K562 (cell line): ENCODE data around the gene ZNF778.

Experiments
- EP300 ChIP-seq: IDR thresholded peaks from 2 replicates; pipeline ENCODE4 v1.6.1; 2012; ENCODE audit warnings: low read length, improper control_type of control experiment
- FOXK2 ChIP-seq, 2 experiments: fragments of 450-650 bp; IDR thresholded peaks in 1 of 2; conservative IDR thresholded peaks in 1 of 2; 2 replicates each; pipeline ENCODE4 v1.6.1; 2016; ENCODE audit warnings: low read depth in 2 of 2, mild to moderate bottlenecking in 1 of 2
- FOXM1 ChIP-seq, 2 experiments: fragments of 450-650 bp in 1 of 2; sonication (generic) in 1 of 2; formaldehyde crosslinking in 1 of 2; IDR thresholded peaks; 2 replicates each; pipeline versions ENCODE4 v1.6.1 to v1.9.0; 2017 to 2022; ENCODE audit warnings: low read depth in 2 of 2, mild to moderate bottlenecking in 2 of 2, missing genetic modification reagents in 1 of 2, moderate library complexity in 1 of 2
- GABPB1 ChIP-seq: sonication (generic); formaldehyde crosslinking; IDR thresholded peaks from 2 replicates; pipeline ENCODE4 v1.8.0; 2022; ENCODE audit warnings: mild to moderate bottlenecking, missing genetic modification reagents
- HIVEP1 ChIP-seq: fragments of 250-450 bp; sonication (Bioruptor Pico); IDR thresholded peaks from 2 replicates; pipeline ENCODE4 v1.4.0; 2020; ENCODE audit warnings: mild to moderate bottlenecking
- PRDM10 ChIP-seq: fragments of 450-650 bp; IDR thresholded peaks from 2 replicates; pipeline ENCODE4 v1.6.1; 2018; ENCODE audit not compliant: partially characterized antibody
- ZSCAN29 ChIP-seq: fragments of 450-650 bp; IDR thresholded peaks from 2 replicates; pipeline ENCODE4 v1.6.1; 2017
- TF ChIP-seq, protein P1 (sequence below): sonication (generic); formaldehyde crosslinking; IDR thresholded peaks from 2 replicates; pipeline ENCODE4 v1.8.0; 2023; ENCODE audit warnings: mild to moderate bottlenecking, missing genetic modification reagents

GRCh38 chr16:89200850-89201411, 16.6 kb upstream of the ZNF778 start:
- TF ChIP-seq, protein P1, sequence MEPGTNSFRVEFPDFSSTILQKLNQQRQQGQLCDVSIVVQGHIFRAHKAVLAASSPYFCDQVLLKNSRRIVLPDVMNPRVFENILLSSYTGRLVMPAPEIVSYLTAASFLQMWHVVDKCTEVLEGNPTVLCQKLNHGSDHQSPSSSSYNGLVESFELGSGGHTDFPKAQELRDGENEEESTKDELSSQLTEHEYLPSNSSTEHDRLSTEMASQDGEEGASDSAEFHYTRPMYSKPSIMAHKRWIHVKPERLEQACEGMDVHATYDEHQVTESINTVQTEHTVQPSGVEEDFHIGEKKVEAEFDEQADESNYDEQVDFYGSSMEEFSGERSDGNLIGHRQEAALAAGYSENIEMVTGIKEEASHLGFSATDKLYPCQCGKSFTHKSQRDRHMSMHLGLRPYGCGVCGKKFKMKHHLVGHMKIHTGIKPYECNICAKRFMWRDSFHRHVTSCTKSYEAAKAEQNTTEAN (CRISPR knock-in tag), result no peak
- TF ChIP-seq PRDM10 (no peak), FOXK2 (conservative IDR thresholded peaks at IDR 0.05 in 1 of 2, IDR thresholded peaks at IDR 0.05 in 1 of 2; ENCODE audit: low read depth in 2 of 2) (no peak), HIVEP1 (CRISPR knock-in tag) (no peak), FOXM1 (IDR thresholded peaks at IDR 0.05; ENCODE audit: low read depth) (no peak), FOXM1 (CRISPR knock-in tag; IDR thresholded peaks at IDR 0.05; ENCODE audit: low read depth) (no peak), ZSCAN29 (no peak), GABPB1 (CRISPR knock-in tag) (no peak), EP300 (no peak)
